NCI-H187 (cell line): ENCODE data around the gene SCO2.
A peak's percentile ranks its signal among the peaks of the same experiment; 100 is the strongest.

Experiments used
- DNase-seq, 2 experiments: peaks; one replicate each; lab custom pipeline; 2025; lab: John Stamatoyannopoulos, UW

Gene SCO2

DNA sequence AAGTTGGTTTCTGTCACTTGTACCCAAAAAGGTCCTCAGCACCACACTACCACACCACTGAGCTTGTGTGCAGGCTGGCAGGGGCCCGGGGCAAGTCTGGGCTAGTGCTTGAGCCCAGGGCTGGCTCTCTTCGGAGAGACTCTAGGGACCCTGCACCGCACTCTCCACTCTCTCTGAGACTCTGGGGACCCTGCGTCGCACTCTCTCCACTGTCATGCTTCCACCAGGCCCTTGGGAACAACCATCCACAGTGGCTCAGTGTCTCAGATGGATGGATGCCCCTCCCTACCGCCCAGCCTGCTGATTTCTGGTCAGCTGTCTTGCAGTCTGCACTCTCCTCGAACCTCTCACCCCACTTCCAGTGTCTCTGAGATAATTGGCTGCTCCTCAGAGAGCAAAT, 48.5 kb downstream of the SCO2 start:
- DNase-seq: no peak

- no peak for DNase-seq
These were observed 49.8 kb downstream of the SCO2 start for GRCh38 chr22:50475652-50476002.

GRCh38 chr22:50474710-50475651, 50.4 kb downstream of the SCO2 start, which contains the start of gene SBF1:
Gene SBF1, minus strand, starts transcription at chr22:50475035. Its CDS starts 195 bp downstream, at chr22:50474840.
- DNase-seq: peak in 1 of 2 experiments; percentile 13

- no peak for DNase-seq
These were observed 51.3 kb downstream of the SCO2 start for GRCh38 chr22:50473855-50474671.
